Right atrium auricular region (tissue), 2 donors: ENCODE data around the gene USP37. TPM values are rescaled to one million over a fixed set of nuclear protein-coding genes. Genes with fewer than 3 reads are reported as not detected.

Experiments
- DNase-seq: peaks from one replicate; pipeline ENCODE4 v3.0.0-alpha.2; 2019; ENCODE audit warnings: low spot score
- H3K27ac ChIP-seq, 2 donors: fragments of 200-600 bp; sonication (generic); 1 replicate in 1 of 2; 2 replicates in 1 of 2; pipeline ENCODE4 v1.5.1; 2016 to 2019
- H3K27me3 ChIP-seq, 2 donors: fragments of 200-600 bp; sonication (generic); one replicate each; pipeline versions ENCODE4 v1.5.1 to v1.6.0; 2017 to 2019
- H3K36me3 ChIP-seq: fragments of 200-600 bp; sonication (generic); one replicate; pipeline ENCODE4 v1.5.1; 2016
- H3K4me1 ChIP-seq, 2 donors: fragments of 200-600 bp; sonication (generic); one replicate each; pipeline versions ENCODE4 v1.5.1 to v1.6.0; 2017 to 2019
- H3K4me3 ChIP-seq, 2 donors: fragments of 200-600 bp; sonication (generic); 1 replicate in 1 of 2; 2 replicates in 1 of 2; pipeline ENCODE4 v1.5.1; 2017 to 2019; ENCODE audit warnings: mild to moderate bottlenecking in 1 of 2, moderate library complexity in 1 of 2
- H3K9me3 ChIP-seq, 2 donors: fragments of 200-600 bp; sonication (generic); one replicate each; pipeline ENCODE4 v1.5.1; 2019
- total RNA-seq, 2 donors: library from RNA; depleted of rRNA; stranded (reverse); fragments of >200 nt; gene quantifications; one replicate each; pipeline ENCODE4 v1.1.0, GENCODE V29; 2016
- TF ChIP-seq, protein P1 (sequence below), 2 donors: fragments of 200-600 bp; sonication (generic); IDR thresholded peaks; one replicate each; pipeline ENCODE4 v1.5.1; 2019; ENCODE audit warnings: antibody characterized with exemption in 2 of 2

Gene USP37
- total RNA-seq, 2 donors from 2014 or later: 5.2 to 5.3 TPM

DNA sequence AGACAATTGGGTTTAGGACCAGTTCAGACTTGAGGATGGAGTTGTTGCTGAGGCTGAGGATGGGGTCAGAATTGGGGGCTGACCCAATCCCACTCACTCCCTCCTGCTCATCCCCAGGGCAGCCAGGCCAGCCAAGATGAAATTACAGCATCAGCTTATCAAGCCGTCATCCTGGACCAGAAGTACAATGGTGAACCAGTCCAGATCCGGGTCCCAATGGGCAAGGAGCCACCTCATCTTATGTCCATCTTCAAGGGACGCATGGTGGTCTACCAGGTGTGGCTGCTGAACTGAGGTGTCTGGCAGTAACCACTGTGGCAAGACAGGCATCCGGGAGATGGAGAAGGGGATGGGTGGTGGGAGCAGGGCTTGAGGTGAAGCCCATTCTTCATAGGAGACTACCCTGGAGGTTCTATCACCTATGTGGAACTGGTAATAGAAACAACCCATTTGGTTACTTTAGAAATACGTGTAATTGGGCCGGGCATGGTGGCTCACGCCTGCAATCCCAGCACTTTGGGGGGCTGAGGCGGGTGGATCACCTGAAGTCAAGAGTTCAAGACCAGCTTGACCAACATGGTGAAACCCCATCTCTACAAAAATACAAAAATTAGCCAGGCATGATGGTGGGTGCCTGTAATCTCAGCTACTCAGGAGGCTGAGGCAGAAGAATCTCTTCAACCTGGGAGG, 135.3 kb downstream of the USP37 start:
- Histone ChIP-seq H3K36me3 (no peaks in the 10 kb centered on the region), H3K27ac (no peak overlapping the region), H3K4me1 (no peaks in the 10 kb centered on the region), H3K27me3 (no peaks in the 10 kb centered on the region), H3K4me3 (no peak overlapping the region), H3K9me3 (no peaks in the 10 kb centered on the region)
- TF ChIP-seq, protein P1, sequence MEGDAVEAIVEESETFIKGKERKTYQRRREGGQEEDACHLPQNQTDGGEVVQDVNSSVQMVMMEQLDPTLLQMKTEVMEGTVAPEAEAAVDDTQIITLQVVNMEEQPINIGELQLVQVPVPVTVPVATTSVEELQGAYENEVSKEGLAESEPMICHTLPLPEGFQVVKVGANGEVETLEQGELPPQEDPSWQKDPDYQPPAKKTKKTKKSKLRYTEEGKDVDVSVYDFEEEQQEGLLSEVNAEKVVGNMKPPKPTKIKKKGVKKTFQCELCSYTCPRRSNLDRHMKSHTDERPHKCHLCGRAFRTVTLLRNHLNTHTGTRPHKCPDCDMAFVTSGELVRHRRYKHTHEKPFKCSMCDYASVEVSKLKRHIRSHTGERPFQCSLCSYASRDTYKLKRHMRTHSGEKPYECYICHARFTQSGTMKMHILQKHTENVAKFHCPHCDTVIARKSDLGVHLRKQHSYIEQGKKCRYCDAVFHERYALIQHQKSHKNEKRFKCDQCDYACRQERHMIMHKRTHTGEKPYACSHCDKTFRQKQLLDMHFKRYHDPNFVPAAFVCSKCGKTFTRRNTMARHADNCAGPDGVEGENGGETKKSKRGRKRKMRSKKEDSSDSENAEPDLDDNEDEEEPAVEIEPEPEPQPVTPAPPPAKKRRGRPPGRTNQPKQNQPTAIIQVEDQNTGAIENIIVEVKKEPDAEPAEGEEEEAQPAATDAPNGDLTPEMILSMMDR (IDR thresholded peaks at IDR 0.05): no peak
- DNase-seq: no peak

DNA sequence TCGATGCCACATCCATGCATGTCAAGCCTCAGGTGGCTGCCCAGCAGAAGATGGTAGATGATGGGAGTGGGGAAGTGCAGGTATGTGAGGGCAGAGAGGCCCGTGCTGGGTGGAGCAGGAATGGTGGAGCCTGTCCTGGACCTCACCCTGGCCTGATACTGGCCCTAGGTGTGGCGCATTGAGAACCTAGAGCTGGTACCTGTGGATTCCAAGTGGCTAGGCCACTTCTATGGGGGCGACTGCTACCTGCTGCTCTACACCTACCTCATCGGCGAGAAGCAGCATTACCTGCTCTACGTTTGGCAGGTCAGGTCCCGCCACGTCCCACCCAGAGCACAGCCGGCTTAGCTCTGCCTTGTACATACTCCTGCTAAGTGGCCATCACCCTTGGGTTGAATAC, 136.3 kb downstream of the USP37 start:
- DNase-seq: no peak
- H3K4me3 ChIP-seq: no peak overlapping the region
- H3K27ac ChIP-seq: no peak overlapping the region
- no peaks in the 10 kb centered on the region for H3K27me3 ChIP-seq
- H3K9me3 ChIP-seq: no peaks in the 10 kb centered on the region
- TF ChIP-seq, protein P1 (IDR thresholded peaks at IDR 0.05): no peak
- no peaks in the 10 kb centered on the region for H3K4me1 ChIP-seq
- H3K36me3 ChIP-seq: no peaks in the 10 kb centered on the region

DNA sequence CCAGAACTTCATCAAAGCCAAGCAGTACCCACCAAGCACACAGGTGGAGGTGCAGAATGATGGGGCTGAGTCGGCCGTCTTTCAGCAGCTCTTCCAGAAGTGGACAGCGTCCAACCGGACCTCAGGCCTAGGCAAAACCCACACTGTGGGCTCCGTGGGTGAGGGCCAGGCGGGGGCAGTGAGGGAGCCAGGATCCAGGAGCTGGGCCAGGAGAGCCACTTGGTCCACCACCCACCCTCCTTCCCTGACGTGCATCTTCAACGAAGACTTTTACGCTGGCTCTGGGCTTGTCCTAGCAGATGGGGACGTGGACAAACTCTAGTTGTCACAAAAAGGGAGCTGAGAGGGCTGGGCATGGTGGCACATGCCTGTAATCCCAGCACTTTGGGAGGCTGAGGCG, 137.4 kb downstream of the USP37 start:
- no peaks in the 10 kb centered on the region for H3K9me3 ChIP-seq
- H3K27me3 ChIP-seq: no peaks in the 10 kb centered on the region
- no peak overlapping the region for H3K4me3 ChIP-seq
- H3K27ac ChIP-seq: no peak overlapping the region
- no peaks in the 10 kb centered on the region for H3K36me3 ChIP-seq
- DNase-seq: no peak
- no peaks in the 10 kb centered on the region for H3K4me1 ChIP-seq
- TF ChIP-seq, protein P1 (IDR thresholded peaks at IDR 0.05): no peak

DNA sequence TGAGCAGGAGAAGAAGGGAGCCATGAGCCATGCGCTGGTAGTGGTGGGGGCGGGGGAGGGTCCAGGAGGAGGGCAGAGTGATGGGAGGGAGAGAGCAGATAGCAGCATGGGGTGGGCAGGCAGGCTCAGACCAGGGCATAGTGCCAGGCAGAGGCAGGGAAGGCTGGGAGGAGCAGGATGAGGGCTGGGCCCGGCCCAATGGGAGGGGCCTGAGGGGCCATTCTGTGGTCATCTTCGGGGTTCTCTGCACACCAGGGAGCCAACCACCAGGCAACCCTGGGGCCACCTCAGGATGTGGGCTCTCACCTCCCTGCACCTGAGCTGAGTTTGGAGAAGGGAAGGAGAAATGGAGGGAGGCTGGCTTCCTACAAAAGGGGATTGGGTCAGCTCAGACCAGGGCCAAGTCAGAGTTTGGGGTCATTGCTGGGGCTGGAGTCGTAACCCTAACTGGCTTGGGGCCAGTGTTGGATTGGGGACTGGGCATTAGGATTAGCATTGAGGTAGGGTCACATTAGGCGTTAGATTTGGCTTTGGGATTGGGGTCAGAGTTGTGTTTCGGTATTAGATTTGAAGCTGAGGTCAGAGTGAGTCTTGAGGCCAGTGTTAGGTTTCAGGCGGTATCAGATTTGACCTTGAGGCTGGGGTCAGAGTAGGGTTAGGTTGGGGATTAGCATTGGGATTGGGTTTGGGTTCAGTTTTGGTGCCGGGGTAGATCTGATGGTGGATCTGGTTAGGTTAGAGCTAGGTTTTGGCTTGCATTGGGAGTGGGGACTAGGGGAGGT, 138.0 kb downstream of the USP37 start:
- Histone ChIP-seq H3K4me3 (no peak overlapping the region), H3K36me3 (no peaks in the 10 kb centered on the region), H3K27me3 (no peaks in the 10 kb centered on the region), H3K9me3 (no peaks in the 10 kb centered on the region), H3K27ac (no peak overlapping the region), H3K4me1 (no peaks in the 10 kb centered on the region)
- DNase-seq: no peak
- TF ChIP-seq, protein P1 (IDR thresholded peaks at IDR 0.05): no peak

DNA sequence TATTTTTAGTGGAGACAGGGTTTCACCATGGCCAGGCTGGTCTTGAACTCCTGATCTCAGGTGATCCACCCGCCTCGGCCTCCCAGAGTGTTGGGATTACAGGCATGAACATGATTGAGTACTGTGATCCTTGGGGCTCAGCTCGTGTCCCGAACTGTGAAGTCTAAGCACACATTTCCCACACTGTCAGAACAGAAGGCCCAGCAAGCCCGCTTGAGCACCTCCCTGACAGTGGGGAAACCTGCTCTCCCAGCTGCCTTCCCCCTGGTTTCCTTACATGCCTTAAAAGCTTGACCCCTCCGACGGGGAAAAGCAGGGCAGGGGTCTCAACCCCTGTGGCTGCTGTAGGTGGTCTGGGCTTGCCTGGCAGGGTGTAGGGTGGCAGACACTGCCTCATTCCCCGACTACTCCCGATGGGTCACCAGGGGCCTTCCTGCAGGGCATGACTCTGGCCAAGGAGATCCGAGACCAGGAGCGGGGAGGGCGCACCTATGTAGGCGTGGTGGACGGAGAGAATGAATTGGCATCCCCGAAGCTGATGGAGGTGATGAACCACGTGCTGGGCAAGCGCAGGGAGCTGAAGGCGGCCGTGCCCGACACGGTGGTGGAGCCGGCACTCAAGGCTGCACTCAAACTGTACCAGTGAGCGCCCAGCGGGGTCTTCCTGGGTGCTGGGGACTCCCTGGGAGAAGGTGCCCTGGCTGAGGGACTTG, 139.1 kb downstream of the USP37 start:
- no peaks in the 10 kb centered on the region for H3K4me1 ChIP-seq
- no peak for DNase-seq
- TF ChIP-seq, protein P1 (IDR thresholded peaks at IDR 0.05): no peak

More for the DNA sequence above, 139.1 kb downstream of the USP37 start:
- Histone ChIP-seq H3K27ac (no peak overlapping the region), H3K9me3 (no peaks in the 10 kb centered on the region), H3K4me3 (no peak overlapping the region), H3K27me3 (no peaks in the 10 kb centered on the region), H3K36me3 (no peaks in the 10 kb centered on the region)
